ENCODE data around the gene MCCD1. TPM values are rescaled to one million over a fixed set of nuclear protein-coding genes. Genes with fewer than 3 reads are reported as not detected.

The MCCD1 gene
- total RNA-seq, 2 donors from 2014 or later = not detected

DNA sequence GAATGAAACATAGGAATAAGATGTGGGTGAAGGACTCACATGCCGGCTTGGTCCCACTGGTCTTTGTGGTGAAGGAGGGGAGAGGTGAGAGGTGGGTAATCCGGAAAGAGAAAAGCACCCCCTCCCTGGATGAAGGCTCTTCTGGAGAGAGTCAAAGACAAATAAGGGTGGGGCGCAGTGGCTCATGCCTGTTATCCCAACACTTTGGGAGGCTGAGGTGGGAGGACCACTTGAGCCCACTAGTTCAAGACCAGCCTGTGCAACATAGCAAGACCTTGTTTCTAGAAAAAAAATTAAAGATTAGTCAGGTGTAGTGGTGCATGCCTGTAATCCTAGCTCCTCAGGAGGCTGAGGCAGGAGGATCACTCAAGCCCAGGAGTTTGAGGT lies 50.4 kb downstream of the MCCD1 start:
- DNase-seq (no peak), ATAC-seq (no peak)
- intact Hi-C loops (cut with DNase I, micrococcal nuclease) = no loop called here

Other genes starting within 250 kb of the MCCD1 start
- 1,000 to 10,000 TPM; 1,508 to 2,239 TPM for gene HLA-B, start 171.8 kb upstream of the MCCD1 start, total RNA-seq
- gene MICA, start 125.4 kb upstream of the MCCD1 start, total RNA-seq = 10 to 100 TPM; 18.5 to 23.7 TPM
- gene MICB, start 30.8 kb upstream of the MCCD1 start, total RNA-seq = 1 to 10 TPM; 1.2 to 1.3 TPM
- gene DDX39B, start 13.0 kb downstream of the MCCD1 start, total RNA-seq = 100 to 1,000 TPM; 221 to 269 TPM
- gene ATP6V1G2, start 17.6 kb downstream of the MCCD1 start, total RNA-seq = under 1 TPM; 0.58 to 0.92 TPM
- 10 to 100 TPM; 14.4 to 18.0 TPM for gene NFKBIL1, start 18.6 kb downstream of the MCCD1 start, total RNA-seq
- gene LTA, start 43.3 kb downstream of the MCCD1 start, total RNA-seq = under 1 TPM in 1 of 2 donors, not detected in 1; 0.36 TPM
- gene TNF, start 46.6 kb downstream of the MCCD1 start, total RNA-seq = 1 to 10 TPM in 1 of 2 donors, under 1 TPM in 1; 0.27 to 1.4 TPM
- gene LTB, start 53.5 kb downstream of the MCCD1 start, total RNA-seq = 1 to 10 TPM in 1 of 2 donors, under 1 TPM in 1; 0.70 to 3.0 TPM
- gene LST1, start 57.3 kb downstream of the MCCD1 start, total RNA-seq = 1 to 10 TPM; 2.4 to 5.8 TPM
- gene NCR3, start 64.0 kb downstream of the MCCD1 start, total RNA-seq = 1 to 10 TPM in 1 of 2 donors, not detected in 1; 1.1 TPM
- gene AIF1, start 86.3 kb downstream of the MCCD1 start, total RNA-seq = 10 to 100 TPM in 1 of 2 donors, 1 to 10 TPM in 1; 5.2 to 15.0 TPM
- gene PRRC2A, start 91.8 kb downstream of the MCCD1 start, total RNA-seq = 100 to 1,000 TPM in 1 of 2 donors, 10 to 100 TPM in 1; 92.9 to 110 TPM
- 100 to 1,000 TPM; 272 to 282 TPM for gene BAG6, start 123.7 kb downstream of the MCCD1 start, total RNA-seq
- 1 to 10 TPM; 2.0 to 3.1 TPM for gene APOM, start 126.9 kb downstream of the MCCD1 start, total RNA-seq
- 10 to 100 TPM; 35.7 to 36.3 TPM for gene C6orf47, start 131.8 kb downstream of the MCCD1 start, total RNA-seq
- gene GPANK1, start 136.0 kb downstream of the MCCD1 start, total RNA-seq = 10 to 100 TPM; 11.1 to 15.2 TPM
- 100 to 1,000 TPM; 137 to 155 TPM for gene CSNK2B, start 137.1 kb downstream of the MCCD1 start, total RNA-seq
- 1 to 10 TPM; 8.7 to 9.9 TPM for gene LY6G5B, start 141.0 kb downstream of the MCCD1 start, total RNA-seq
- 1 to 10 TPM; 1.6 to 2.5 TPM for gene LY6G5C, start 152.1 kb downstream of the MCCD1 start, total RNA-seq
- gene ABHD16A, start 174.4 kb downstream of the MCCD1 start, total RNA-seq = 10 to 100 TPM; 51.5 to 53.9 TPM
- not detected for gene LY6G6F, start 177.9 kb downstream of the MCCD1 start, total RNA-seq
- not detected for gene LY6G6D, start 186.4 kb downstream of the MCCD1 start, total RNA-seq
- not detected for gene LY6G6C, start 192.8 kb downstream of the MCCD1 start, total RNA-seq
- under 1 TPM in 1 of 2 donors, not detected in 1; 0.20 TPM for gene MPIG6B, start 194.4 kb downstream of the MCCD1 start, total RNA-seq
- gene DDAH2, start 200.3 kb downstream of the MCCD1 start, total RNA-seq = 100 to 1,000 TPM in 1 of 2 donors, 10 to 100 TPM in 1; 84.2 to 139 TPM
- 100 to 1,000 TPM; 502 to 513 TPM for gene CLIC1, start 207.6 kb downstream of the MCCD1 start, total RNA-seq
- 10 to 100 TPM; 18.7 to 26.9 TPM for gene MSH5, start 211.0 kb downstream of the MCCD1 start, total RNA-seq
- 1 to 10 TPM; 3.2 to 3.9 TPM for gene SAPCD1, start 233.7 kb downstream of the MCCD1 start, total RNA-seq
- 10 to 100 TPM; 11.4 to 11.8 TPM for gene VWA7, start 248.4 kb downstream of the MCCD1 start, total RNA-seq

All from left colon (tissue), 2 donors.